ENCODE data around the gene TMEM178B. TPM values are rescaled to one million over a fixed set of nuclear protein-coding genes. Genes with fewer than 3 reads are reported as not detected.
"Not testable (repeated sequence)": the region's sequence is repeated elsewhere in the genome, so short reads cannot be mapped to it uniquely, and the experiment has no call there.

TMEM178B gene
- total and polyA plus RNA-seq, 2 experiments from 2014 or later = 0.39 to 0.46 TPM

DNA sequence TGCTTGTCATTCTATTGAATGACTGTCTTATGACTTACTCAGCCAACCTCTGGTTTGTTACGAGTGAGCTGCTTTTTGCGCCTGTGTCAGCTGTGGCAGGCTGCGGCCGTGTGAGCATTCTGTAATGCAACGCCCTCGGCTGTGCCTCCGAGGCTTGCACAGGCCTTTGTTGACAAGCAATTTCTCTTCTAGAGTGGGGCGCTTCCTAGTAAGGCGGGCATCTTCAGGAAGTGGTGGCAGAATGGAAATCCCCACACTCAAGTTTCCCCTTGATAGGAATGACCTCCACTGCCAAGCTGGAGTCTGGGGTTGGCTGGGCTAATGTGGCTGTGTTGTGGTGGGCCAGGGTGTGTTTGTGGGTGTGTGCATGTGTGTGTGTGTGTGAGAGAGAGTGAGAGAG is 20.2 kb upstream of the TMEM178B start:
- Histone ChIP-seq H3K4me3 (no peak overlapping the region), H3K4me1 (ENCODE audit: low read depth) (no peaks in the 10 kb centered on the region), H3K36me3 (no peaks in the 10 kb centered on the region), H3K9me3 (ENCODE audit: low read depth) (no peaks in the 10 kb centered on the region), H3K27ac (no peak overlapping the region), H3K27me3 (no peaks in the 10 kb centered on the region)
- TF ChIP-seq, protein P1, sequence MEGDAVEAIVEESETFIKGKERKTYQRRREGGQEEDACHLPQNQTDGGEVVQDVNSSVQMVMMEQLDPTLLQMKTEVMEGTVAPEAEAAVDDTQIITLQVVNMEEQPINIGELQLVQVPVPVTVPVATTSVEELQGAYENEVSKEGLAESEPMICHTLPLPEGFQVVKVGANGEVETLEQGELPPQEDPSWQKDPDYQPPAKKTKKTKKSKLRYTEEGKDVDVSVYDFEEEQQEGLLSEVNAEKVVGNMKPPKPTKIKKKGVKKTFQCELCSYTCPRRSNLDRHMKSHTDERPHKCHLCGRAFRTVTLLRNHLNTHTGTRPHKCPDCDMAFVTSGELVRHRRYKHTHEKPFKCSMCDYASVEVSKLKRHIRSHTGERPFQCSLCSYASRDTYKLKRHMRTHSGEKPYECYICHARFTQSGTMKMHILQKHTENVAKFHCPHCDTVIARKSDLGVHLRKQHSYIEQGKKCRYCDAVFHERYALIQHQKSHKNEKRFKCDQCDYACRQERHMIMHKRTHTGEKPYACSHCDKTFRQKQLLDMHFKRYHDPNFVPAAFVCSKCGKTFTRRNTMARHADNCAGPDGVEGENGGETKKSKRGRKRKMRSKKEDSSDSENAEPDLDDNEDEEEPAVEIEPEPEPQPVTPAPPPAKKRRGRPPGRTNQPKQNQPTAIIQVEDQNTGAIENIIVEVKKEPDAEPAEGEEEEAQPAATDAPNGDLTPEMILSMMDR (IDR thresholded peaks at IDR 0.05; ENCODE audit: low read depth, low read length) = no peak
- no peak for DNase-seq (ENCODE audit: low read depth in 1 of 2, low spot score in 1 of 2)

GRCh38 chr7:141055146-141055545 is 18.7 kb upstream of the TMEM178B start:
- H3K36me3 ChIP-seq = no peaks in the 10 kb centered on the region
- H3K27me3 ChIP-seq = no peaks in the 10 kb centered on the region
- DNase-seq (ENCODE audit: low read depth in 1 of 2, low spot score in 1 of 2) = no peak
- no peak overlapping the region for H3K4me3 ChIP-seq
- no peak overlapping the region for H3K27ac ChIP-seq
- no peaks in the 10 kb centered on the region for H3K9me3 ChIP-seq (ENCODE audit: low read depth)
- no peaks in the 10 kb centered on the region for H3K4me1 ChIP-seq (ENCODE audit: low read depth)
- TF ChIP-seq, protein P1 (IDR thresholded peaks at IDR 0.05; ENCODE audit: low read depth, low read length) = no peak

DNA sequence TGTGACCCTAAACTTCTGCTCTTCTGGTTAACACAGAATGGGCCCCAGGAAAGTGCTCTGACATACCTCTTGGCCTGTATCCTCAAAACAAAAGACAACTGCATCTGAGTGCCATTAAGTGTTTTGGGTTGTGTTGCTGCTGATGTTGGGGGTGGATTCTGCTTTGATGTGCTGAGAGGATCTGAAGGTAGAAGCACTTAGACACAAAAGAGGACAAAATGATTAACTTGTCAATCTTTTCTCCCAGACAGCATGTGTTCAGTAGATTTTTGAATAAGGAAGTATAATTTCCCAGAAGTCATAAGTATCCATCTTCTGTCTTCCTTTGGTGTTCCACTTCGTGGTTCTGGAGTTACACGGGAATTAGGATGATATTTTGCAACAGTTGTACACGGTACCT is 16.1 kb upstream of the TMEM178B start:
- H3K36me3 ChIP-seq = no peaks in the 10 kb centered on the region
- H3K27me3 ChIP-seq = no peaks in the 10 kb centered on the region
- no peak for DNase-seq (ENCODE audit: low read depth in 1 of 2, low spot score in 1 of 2)
- H3K9me3 ChIP-seq (ENCODE audit: low read depth) = no peaks in the 10 kb centered on the region
- no peak overlapping the region for H3K4me3 ChIP-seq
- H3K4me1 ChIP-seq (ENCODE audit: low read depth) = no peaks in the 10 kb centered on the region
- TF ChIP-seq, protein P1 (IDR thresholded peaks at IDR 0.05; ENCODE audit: low read depth, low read length) = no peak
- no peak overlapping the region for H3K27ac ChIP-seq

GRCh38 chr7:141067856-141068255 is 6.0 kb upstream of the TMEM178B start:
- H3K9me3 ChIP-seq (ENCODE audit: low read depth); H3K4me3 ChIP-seq: not testable (repeated sequence)

GRCh38 chr7:141071260-141071854 is 2.5 kb upstream of the TMEM178B start:
- DNase-seq (ENCODE audit: low read depth in 1 of 2, low spot score in 1 of 2) = peak; percentile 21 to 59
- H3K27ac ChIP-seq = no peak overlapping the region

More at GRCh38 chr7:141067856-141068255, 6.0 kb upstream of the TMEM178B start:
- Histone ChIP-seq H3K4me1 (ENCODE audit: low read depth) (peaks cover 16% of the 10 kb centered on the region), H3K27me3 (peaks cover 38% of the 10 kb centered on the region)
- H3K27ac ChIP-seq; DNase-seq (ENCODE audit: low read depth in 1 of 2, low spot score in 1 of 2); H3K36me3 ChIP-seq: not testable (repeated sequence)

More at GRCh38 chr7:141071260-141071854, 2.5 kb upstream of the TMEM178B start:
- Histone ChIP-seq H3K4me1 (ENCODE audit: low read depth) (peaks cover 19% of the 10 kb centered on the region), H3K36me3 (no peaks in the 10 kb centered on the region), H3K9me3 (ENCODE audit: low read depth) (no peaks in the 10 kb centered on the region), H3K27me3 (peaks cover 73% of the 10 kb centered on the region), H3K4me3 (peak overlapping the region; percentile 43)
- TF ChIP-seq, protein P1 (IDR thresholded peaks at IDR 0.05; ENCODE audit: low read depth, low read length) = peak; percentile 6

Data from cardiac muscle cell (in vitro differentiated cells and primary cell).